GM12872 (cell line): ENCODE measurements around the gene MAP2K7.

Source experiments
- TF ChIP-seq, protein P1 (sequence below): IDR thresholded peaks from 3 replicates; pipeline ENCODE4 v1.5.1; 2011; ENCODE audit warnings: low read depth, mild to moderate bottlenecking, low read length, moderate library complexity; ENCODE audit not compliant: insufficient read depth

Gene MAP2K7

DNA sequence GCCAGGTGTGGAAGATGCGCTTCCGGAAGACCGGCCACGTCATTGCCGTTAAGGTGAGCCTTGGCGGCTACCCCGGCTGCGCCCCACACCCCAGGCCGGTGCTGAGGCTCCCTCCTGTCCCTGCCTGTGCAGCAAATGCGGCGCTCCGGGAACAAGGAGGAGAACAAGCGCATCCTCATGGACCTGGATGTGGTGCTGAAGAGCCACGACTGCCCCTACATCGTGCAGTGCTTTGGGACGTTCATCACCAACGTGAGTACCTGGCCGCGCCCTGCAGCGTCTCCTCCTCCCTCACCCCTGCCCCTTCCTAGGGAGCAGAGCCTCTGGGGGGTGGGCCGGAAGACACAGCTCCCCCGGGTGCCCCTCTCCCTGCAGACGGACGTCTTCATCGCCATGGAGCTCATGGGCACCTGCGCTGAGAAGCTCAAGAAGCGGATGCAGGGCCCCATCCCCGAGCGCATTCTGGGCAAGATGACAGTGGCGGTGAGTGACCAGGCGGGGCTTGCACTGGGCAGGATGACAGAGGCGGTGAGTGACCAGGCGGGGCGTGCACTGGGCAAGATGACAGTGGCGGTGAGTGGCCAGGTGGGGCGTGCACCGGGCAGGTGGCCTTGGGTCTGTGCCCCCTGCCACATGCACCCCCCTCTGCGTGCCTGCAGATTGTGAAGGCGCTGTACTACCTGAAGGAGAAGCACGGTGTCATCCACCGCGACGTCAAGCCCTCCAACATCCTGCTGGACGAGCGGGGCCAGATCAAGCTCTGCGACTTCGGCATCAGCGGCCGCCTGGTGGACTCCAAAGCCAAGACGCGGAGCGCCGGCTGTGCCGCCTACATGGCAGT is 6.9 kb downstream of the MAP2K7 start:
- TF ChIP-seq, protein P1, sequence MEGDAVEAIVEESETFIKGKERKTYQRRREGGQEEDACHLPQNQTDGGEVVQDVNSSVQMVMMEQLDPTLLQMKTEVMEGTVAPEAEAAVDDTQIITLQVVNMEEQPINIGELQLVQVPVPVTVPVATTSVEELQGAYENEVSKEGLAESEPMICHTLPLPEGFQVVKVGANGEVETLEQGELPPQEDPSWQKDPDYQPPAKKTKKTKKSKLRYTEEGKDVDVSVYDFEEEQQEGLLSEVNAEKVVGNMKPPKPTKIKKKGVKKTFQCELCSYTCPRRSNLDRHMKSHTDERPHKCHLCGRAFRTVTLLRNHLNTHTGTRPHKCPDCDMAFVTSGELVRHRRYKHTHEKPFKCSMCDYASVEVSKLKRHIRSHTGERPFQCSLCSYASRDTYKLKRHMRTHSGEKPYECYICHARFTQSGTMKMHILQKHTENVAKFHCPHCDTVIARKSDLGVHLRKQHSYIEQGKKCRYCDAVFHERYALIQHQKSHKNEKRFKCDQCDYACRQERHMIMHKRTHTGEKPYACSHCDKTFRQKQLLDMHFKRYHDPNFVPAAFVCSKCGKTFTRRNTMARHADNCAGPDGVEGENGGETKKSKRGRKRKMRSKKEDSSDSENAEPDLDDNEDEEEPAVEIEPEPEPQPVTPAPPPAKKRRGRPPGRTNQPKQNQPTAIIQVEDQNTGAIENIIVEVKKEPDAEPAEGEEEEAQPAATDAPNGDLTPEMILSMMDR, result no peak

DNA sequence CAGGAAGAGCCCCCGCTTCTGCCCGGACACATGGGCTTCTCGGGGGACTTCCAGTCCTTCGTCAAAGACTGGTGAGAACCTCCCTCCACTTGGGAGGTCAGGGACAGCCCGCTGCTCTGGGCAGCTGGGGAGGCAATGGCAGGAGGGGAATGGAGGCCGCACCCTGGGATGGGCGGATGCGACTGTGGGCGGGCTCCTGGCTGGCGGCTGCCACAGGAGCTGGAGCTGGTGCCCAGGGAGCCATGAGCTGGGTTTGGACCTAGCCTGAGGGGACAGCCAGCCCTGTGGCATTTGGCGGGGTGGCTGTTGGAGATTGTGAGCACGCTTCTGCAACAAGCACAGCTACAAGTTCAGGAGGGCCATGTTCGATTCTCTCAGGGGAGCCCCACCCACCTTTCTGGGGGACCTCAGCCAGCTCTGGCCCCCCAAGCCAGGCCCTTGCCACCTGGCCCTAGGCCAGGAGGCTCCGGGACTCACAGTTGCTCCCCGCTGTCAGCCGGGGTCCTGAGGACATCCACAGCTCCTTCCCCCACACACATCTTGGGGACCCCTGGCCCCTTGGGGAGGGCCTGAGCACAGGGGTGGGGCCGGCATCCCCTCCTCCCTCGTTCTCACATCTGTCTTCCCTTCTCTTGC is 7.9 kb downstream of the MAP2K7 start:
- TF ChIP-seq, protein P1, result no peak

DNA sequence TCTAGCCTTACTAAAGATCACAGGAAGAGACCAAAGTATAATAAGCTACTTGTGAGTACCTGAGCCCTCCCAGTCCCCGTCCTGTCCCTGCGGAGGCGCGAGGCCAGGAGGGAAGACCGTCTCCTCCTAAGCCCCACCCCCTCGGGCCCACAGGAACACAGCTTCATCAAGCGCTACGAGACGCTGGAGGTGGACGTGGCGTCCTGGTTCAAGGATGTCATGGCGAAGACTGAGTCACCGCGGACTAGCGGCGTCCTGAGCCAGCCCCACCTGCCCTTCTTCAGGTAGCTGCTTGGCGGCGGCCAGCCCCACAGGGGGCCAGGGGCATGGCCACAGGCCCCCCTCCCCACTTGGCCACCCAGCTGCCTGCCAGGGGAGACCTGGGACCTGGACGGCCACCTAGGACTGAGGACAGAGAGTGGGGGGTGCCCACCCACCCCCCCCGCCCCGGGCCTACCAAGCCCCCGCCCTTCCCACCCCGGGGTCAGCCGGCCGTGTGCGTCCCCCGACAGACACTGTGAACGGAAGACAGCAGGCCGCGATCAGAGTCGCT is 8.5 kb downstream of the MAP2K7 start:
- TF ChIP-seq, protein P1, result no peak

DNA sequence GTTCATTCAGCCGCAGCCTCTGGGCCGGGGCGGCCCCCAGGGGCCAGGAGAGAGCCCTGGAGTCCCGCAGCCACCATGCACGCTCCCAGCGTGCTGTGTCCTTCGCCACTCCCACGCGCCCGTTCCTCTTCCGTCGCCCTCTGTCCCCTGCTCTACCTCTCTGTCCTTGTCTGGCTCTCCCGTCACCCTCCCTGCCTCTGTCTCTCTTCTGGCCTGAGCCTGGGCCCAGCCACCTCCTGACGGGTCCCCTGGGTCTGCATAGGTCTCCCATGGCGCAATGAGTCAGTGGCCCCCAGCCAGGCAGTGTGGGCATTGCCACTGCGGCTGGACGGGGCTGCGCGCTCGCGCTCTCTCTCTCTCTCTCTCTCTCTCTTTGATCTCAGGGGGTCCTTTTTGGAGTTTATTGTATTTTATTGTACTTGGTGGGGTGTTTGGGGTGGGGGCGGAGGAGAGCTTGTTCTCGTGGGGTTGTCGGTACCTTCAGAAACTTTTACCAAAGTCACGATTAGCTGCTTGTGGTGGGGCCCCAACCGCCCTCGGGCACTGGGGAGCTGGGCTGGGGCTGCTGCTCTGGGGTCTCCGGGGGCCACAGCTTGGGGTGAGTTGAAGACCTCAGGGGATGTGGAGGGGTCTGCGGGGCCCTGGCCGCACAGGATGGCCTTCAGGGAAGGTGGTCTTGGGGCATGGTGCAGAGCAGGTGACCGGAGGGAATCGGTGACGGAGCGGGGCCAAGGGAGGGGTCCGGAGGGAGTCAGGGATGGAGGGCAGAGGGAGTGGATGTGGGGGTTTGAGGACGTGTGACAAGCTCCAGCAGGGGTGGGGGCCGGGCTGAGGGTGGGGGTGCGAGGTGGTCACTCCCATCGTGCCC is 9.3 kb downstream of the MAP2K7 start:
- TF ChIP-seq, protein P1, result no peak

DNA sequence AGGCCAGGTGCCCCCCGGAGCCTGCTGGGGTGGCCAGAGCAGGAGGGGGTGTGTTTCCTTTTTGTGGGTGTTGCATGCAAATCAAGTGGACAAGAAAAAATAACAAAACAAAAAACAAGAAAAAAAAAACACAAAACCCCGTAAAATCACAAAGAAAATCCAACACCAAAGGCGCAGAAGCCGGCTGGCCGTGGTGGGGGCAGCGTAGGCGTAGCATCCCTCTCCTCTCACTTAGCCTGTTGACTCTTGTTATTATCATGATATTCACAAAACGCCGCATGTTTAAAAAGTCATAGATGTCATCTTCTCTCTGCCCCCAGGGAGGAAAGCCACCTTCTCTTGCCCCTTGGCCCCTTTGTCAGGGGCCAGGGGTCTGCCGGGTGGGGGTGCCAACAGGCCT is 10.0 kb downstream of the MAP2K7 start:
- TF ChIP-seq, protein P1, result no peak

DNA sequence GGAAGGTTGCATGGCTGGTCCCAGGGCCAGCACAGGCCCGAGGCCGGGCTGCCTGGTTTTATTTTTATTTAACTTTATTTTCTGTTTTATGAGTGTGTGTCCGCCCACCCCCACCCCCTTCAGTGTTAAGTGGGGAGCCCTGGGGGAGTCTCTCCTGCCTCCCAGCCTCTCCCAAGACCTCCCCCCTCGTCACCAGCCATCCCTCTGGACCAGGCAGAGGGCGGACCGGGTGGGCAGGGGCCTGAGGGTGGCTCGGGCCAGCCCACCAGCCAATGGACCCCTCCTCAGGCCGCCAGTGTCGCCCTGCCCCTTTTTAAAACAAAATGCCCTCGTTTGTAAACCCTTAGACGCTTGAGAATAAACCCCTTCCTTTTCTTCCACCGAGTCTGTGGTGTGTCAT is 10.4 kb downstream of the MAP2K7 start:
- TF ChIP-seq, protein P1, result no peak
